T-helper 1 cell (primary cell): Measurements from ENCODE around the gene PRPF8.
"Not testable (repeated sequence)": the region's sequence is repeated elsewhere in the genome, so short reads cannot be mapped to it uniquely, and the experiment has no call there.

Experiments used
- DNase-seq, 5 donors: peaks; one replicate each; pipeline ENCODE4 v3.0.0-alpha.2; 2012 to 2020

Gene PRPF8

DNA sequence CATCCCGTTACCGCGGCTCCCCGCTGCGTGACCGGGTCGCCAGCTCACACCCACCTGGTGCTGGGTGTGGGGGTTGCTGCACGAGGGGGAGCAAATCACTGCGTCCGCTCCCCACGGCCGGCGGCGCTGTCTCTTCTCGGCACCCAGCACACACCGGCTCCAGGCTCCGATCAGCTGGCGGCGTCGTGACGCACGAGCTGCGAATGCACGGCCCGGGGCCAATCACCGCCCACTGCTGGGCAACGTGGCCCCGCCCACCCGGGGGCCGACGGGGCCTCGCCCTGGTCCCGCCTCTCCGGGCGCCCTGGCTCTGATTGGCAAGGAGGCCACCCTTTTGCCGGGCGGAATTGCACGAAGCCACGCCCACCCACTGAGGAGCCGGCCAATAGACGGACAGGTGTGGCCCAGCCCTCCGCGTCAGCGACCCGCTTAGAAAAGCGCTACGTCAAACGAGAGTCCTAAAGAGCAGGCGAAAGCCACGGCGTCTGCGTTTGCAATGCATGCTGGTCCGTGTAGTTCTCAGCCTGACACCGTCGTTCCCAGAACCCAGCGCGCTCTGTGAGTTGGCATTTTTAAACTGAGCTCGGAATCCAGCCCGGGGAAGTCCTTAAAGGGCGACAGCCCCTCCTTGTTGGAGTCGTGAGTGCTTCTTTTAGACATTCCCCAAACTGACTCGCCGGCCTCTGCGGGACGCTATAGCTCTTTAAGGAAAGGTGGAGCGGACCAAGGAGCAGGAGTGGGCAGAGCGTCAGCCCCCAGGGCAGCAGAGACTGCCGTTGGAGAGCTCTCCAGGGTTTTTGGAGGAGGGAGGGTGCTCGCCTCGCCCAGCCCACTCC lies 31.6 kb upstream of the PRPF8 start:
- DNase-seq = peak; percentile 100

DNA sequence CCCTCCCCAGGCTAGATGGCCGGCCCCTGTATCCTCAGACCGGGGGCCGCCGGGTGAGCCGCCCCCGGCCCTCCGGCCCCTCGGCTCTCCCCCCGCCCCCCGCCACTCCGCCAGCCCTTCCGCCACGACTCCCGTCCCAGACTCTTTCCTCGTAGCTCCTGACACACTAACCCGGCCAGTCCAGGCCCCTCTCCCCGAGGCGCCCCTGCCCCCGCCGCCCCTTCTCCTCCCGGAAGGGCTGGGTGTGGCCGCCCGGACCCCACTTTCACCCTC lies 31.1 kb upstream of the PRPF8 start:
- no peak for DNase-seq

DNA sequence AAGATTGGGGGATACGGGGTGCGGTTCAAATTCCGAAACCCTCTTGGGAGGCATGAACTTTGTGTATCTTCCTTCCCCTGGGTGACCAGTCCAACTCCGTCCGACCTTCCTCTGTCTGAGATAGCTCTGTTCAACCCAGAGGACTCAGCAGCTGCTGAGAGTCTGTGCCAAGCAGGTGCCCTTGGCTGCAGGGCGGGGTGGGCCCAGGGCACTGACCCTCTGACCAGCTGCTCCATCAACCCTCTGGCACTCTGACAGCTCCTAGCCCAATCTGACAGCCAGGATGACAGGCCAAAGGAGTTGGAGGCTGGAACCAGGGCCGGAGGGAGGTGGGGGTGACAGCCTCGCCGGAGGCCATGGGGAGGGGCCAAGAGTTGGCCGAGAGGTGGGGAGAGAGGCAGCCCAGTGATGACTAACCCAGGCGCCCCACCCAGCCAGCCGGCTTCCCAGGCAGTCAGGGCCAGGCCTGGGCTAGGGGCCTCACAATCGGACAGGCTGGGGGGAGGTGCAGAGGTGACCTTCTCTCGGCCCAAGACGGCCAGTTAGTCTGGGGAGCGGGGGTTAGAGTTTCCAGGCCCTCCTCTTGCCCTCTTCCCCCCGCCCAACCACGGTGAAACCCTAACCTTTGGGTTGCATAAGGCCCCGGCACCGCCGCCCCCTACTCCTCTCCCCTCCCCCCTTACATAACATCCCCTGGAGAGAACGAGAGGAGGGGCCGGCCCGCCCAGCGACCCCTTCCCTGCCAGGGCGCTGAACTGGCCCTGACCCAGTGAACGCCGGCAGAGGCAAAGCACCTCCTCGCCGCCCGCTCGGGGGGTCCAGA lies 30.5 kb upstream of the PRPF8 start:
- DNase-seq = peak in 3 of 5 donors; percentile 40 to 42 (median 40)

- DNase-seq = no peak
Observed at GRCh38 chr17:1714427-1714979, 29.8 kb upstream of the PRPF8 start.

DNA sequence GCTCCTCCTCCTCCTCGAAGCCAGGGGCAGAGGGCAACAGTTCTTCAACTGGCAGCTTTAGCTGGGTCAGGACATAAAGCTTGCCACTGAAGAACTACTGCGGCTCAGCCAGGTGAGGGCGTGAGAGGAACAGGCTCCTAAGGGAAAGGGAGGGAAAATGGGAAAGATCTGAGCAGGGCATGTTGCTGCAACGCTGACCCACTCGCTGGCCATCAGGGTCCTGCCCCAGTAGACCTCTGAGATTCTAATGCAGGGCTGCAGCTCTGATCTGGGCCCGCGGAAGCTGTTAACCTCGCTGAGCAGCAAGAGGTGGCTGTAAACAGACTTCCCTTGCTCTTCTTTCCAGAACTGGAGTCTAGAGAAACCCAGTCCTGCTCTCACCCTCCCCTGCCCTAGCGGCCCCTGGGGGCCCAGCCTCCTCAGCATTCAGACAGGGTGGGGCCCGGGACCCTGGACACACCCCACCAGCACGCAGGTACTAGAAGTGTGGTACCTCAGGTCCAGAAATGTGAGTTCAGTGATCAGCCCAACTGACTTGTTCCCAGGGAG lies 29.3 kb upstream of the PRPF8 start:
- DNase-seq = no peak

- no peak for DNase-seq
Observed at GRCh38 chr17:1713160-1713877, 28.7 kb upstream of the PRPF8 start.

DNA sequence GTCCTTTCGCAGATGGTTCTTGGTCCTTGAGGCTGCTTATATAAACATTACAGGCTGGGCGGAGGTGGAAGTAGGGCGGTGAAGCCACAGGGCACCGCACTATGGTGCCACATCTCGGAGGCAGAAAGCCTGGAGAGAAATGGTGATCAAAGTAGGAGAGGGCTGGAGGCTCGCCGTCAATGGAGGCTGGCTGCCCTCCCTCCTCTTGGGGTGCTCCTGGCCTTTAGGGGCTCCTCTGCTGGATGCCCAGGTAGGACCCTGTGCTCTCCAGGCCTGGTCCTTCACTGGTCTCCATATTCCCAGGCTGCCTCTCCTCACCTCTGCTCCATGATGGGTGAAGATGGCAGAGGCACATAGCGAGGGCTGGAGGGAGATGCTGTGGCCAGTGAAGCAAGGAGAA lies 27.6 kb upstream of the PRPF8 start:
- DNase-seq = no peak

GRCh38 chr17:1711804-1712203 lies 27.1 kb upstream of the PRPF8 start:
- no peak for DNase-seq

- no peak for DNase-seq
Observed at GRCh38 chr17:1710807-1711553, 26.3 kb upstream of the PRPF8 start.

DNA sequence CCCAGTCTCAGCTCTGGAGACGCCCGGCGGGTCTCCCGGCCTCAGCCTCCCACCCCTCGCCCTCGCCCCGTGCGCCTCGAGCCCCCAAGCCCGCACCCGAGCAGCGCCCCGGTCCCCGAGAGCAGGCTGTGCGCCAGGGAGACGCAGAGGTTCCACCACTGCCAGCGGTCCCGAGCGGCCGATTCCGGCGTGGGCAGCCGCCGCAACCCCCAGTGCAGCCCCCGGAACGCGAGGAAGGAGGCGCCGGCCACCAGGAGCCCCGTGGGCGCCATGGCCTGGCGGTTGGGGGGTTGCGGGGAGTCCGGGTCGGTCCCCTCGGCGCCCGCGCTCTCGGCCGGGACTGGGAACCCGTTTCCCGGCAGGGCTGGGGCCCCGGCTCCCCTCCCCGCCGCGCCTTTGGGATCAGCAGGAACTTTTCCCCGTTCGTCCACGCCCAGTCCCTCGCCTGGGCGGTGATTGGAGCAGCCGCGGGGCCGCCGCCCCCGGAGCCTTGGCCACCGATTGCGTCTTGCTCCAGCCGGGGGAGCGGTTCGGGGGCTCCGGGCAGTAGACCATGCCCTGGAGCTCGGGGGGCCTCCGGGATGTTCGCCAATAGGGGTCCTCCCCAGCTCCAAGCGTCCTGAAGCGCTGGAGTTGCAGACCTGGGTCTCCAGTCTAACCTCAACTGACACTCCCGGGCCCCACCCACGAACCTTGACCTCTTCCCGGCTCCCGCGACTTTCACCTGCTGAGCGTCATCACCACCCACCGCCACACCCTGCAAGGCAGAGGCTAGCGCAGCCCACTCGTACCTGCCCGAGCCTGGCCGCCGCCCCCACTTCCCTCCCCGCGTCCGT lies 25.5 kb upstream of the PRPF8 start, which contains the start of gene TLCD2:
TSS of gene TLCD2 (minus strand) at position 407 of the 836 bp plus-strand sequence. CDS start at position 272, 135 bp downstream.
- no peak for DNase-seq

- no peak for DNase-seq
Observed at GRCh38 chr17:1709403-1709951, 24.8 kb upstream of the PRPF8 start.

GRCh38 chr17:1708791-1709346 lies 24.2 kb upstream of the PRPF8 start:
- not testable (repeated sequence) for DNase-seq

GRCh38 chr17:1707107-1707506 lies 22.4 kb upstream of the PRPF8 start:
- peak in 2 of 5 donors; percentile 38 to 42 for DNase-seq

GRCh38 chr17:1705004-1705403 lies 20.3 kb upstream of the PRPF8 start:
- DNase-seq = no peak

DNA sequence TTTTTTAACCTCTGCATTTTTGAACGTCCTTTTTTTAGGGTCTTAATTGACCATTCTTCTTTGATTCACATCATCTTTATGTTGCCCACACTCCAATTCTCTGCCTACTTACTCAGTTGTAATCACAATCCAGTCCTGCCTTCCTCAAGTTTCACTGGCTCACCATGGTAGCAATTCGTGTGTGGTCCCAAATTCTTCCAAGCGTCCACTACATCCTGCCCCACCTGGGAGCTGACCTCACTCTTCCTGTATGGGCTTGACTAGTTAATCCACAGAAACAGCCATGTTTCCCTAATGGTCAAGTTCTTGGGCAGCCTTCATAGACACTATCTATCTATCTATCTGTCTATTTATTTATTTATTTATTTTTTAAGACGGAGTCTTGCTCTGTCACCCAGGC lies 18.4 kb upstream of the PRPF8 start:
- no peak for DNase-seq

DNA sequence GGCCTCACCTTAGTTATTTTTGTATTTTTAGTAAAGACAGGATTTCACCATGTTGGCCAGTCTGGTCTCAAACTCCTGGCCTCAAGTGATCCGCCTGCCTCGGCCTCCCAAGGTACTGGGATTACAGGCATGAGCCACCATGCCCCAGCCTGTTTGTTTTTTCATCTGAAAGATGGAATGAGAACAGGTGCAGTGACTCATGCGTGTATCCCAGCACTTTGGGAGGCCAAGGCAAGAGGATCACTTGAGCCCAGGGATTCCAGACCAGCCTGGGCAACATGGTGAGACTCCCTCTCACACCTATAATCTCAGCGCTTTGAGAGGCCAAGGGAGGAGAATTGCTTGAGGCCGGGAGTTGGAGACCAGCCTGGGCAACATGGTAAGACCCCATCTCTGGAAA lies 15.2 kb upstream of the PRPF8 start:
- not testable (repeated sequence) for DNase-seq

DNA sequence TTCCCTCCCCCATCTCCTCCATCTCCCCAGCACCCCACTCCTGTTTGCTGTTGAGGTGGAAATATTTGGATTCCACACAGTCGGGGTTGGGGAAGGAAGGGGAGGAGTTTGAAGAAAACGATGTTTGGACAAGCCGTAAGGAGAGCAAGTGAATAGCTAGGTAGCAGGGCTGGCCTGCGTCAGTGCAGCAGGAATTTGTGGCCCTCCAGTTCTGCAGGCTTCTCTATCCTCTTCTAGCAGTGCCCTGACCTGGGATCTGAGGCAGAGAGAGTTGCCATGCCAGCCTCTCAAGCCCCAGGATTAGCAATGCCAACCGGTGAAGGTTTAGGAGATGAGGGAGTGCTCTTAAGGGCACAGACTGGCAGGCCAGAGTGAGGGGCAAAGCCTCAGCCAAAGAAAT lies 13.0 kb upstream of the PRPF8 start:
- DNase-seq = no peak

DNA sequence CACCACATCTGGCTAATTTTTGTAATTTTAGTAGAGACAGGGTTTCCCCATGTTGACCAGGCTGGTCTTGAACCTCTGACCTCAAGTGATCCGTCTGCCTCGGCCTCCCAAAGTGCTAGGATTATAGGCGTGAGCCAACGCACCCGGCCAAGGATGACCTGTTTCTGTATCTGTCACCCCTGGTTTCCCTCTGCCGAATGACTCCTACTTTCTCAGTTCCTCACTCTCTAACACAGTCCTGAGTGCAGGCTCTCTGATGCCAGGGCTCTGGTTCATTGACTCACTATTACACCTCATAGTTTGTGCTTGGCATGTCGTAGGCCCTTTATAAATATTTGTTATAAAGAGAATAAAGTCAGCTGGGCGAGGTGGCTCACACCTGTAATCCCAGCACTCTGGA lies 10.7 kb upstream of the PRPF8 start:
- no peak for DNase-seq

DNA sequence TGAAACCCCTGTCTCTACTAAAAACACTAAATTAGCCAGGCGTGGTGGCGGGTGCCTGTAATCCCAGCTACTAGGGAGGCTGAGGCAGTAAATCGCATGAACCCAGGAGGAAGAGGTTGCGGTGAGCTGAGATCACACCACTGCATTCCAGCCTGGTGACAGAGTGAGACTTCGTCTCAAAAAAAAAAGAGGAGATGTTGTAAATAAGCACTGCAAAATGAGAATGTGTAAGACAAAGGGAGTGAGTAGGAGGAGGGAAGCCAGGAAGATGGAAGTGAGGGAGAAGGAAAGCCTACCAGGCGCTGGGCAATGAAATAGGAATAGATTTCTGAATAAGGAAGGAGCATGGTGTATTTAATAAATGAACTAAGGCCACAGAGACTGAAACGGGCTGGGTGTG lies 8.7 kb upstream of the PRPF8 start:
- DNase-seq = no peak

DNA sequence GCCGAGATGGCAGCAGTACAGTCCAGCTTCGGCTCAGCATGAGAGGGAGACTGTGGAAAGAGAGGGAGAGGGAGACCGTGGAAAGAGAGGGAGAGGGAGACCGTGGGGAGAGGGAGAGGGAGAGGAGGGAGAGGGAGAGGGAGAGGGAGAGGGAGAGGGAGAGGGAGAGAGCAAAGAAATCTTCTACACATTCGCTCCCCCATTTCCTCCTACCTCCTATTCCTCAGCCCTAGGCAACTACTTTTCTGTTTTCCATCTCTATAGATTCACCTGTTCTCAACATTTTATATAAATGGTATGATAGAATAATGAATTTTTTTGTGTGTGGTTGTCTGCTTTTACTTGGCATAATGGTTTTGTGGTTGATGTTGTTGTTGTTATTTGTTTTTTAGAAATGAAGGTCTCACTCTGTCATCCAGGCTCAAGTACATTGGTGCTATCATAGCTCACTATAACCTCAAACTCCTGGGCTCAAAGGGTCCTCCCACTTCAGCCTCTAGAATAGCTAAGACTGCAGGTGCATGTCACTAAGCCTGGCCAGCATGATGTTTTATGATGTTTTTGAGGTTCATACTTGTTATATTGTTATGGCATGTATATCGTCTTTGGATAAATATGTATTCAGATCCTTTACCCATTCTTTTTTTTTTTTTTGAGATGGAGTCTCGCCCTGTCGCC lies 6.0 kb upstream of the PRPF8 start:
- DNase-seq = no peak
